HG02623 (cell line): ENCODE data around the gene ELOB.

Source experiments
- ATAC-seq: cut with Tn5 transposase; IDR thresholded peaks from one replicate; pipeline ENCODE4 v1.9.1; 2021; ENCODE audit warnings: moderate library complexity; ENCODE audit not compliant: unreplicated experiment

Gene ELOB

DNA sequence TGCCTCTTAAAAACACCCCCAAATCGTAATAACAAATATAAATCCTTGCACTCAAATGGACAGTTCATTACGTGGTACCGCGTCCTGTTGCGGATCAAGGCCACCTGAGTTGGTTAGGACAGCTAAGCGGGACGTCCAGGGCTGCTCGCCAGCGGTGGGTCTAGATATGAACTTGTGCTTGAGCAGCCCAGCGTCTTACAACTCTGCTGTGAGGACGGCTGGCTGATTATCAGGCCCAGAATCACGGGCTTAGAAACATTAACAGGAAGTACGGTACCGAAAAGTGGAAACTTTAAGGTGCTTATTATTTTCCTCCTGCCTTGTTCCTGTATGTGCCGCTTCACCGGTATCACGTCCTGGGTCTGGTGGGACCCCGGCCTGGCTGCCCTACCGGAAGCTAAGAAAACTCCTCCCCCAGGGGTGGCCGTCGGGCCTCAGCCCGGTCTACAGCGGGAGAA, 25.5 kb downstream of the ELOB start:
- ATAC-seq = no peak

DNA sequence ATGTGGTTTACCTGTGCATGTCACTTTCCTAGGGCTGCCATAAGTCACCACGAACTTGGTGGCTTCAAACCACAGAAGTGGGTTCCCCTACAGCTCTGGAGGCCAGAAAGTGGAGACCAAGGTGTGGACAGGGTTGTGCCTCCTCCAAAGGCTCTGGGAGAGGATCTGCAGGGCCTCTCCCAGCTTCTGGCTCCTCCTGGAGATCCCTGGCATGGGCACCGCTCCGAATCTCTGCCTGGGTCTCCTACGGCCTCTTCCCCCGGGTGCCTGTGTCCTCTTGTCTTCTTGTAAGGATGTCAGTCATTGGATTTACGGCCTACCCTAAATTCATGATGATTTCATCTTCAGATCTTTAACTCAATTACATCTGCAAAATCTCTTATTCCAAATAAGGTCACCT, 27.1 kb downstream of the ELOB start:
- ATAC-seq = no peak

DNA sequence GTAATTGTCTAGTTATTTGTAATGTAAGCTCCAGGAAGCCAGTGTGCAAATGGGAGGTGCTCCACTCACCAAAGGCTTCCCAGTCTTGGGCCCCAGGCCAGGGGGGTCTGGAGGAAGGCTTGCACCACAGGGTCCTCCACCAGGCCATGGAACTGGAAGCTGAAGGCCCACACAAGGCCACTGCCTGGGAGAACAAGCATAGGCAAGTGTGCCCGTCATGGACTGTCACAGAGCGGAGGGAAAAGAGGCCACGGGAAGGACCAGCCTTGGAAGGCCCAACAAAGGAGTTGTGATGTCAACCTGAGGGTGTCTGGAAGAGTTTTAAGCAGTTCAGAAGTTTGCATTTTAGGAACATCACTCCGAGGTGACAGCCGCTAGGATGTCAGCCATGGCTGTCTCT, 27.6 kb downstream of the ELOB start:
- no peak for ATAC-seq

- ATAC-seq = no peak
Observed at GRCh38 chr16:2748757-2749455, 28.2 kb downstream of the ELOB start.

GRCh38 chr16:2745961-2746360, 31.1 kb downstream of the ELOB start:
- ATAC-seq = no peak

DNA sequence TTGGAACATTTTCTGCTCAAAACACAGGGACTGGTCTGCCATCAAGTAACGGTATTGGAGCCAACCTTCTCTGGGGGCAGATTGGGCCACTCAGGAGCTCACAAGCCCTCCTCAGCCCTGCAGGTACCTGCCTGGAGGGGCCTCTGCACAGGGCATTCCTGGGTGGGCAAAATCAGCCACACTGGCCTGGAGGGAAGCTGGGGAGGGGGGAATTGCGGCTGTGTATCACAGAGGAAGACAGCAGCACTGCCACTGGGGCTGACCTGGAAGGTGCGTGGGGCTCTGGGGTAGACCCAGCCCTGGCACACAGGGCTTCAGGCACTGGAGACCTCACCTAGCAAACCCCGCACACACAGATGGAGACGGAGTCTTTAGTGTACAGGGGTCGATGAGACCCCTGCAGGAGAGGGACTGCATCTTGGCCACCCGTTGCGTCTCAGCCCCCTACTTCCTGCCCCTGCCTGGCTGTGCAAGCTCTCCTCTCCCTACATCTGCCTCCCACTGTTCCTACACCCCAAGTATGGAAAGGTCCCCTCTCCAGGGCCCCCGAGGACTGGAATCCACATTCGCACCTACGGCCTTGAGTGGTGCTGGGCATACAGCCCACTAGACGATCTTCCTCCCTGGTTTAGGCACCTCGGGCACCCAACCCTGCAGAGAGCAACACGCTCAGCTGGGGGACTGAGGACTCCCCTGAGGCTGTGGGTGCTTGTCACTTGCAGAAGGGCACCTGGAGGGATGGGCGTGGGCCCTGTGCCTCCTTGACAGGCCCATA, 31.8 kb downstream of the ELOB start:
- no peak for ATAC-seq

GRCh38 chr16:2744711-2745110, 32.4 kb downstream of the ELOB start:
- ATAC-seq = no peak

DNA sequence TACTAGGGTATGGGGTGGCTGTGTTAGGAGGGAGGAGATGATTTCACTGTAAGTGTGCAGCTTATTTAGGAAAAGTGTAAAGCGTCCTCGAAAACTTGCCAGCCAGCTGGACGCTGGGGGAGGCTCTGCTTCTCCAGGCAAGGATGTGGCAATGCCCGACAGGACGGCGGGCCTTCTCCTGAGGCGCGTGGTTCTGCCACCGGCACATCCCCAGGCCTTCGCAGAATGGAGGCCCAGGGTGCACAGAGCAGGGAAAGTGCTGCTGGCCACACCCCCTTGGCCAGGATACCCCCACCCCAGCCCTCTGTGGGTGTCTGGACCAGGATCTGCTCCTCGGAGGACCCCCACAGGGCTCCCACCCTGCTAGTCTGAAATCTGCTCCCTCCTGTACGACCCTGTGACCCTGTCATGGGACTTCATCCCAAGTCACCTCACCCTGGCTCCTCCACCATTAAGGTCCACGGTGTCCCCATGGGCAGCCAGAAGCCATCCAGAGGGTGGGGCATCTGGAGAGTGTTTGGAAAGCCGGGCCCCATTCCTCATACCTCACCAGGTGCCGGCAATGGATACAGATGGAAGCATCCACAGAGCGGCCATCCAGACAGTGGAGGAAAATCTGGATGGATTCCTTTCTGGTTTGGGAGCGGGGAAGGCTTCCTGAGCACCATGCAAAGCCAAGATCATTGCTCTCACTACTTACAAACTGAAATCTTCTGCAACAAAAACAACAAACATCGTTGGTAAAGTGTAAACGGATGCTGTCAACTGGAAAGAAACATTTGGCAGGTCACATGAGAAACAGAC, 33.9 kb downstream of the ELOB start:
- no peak for ATAC-seq

DNA sequence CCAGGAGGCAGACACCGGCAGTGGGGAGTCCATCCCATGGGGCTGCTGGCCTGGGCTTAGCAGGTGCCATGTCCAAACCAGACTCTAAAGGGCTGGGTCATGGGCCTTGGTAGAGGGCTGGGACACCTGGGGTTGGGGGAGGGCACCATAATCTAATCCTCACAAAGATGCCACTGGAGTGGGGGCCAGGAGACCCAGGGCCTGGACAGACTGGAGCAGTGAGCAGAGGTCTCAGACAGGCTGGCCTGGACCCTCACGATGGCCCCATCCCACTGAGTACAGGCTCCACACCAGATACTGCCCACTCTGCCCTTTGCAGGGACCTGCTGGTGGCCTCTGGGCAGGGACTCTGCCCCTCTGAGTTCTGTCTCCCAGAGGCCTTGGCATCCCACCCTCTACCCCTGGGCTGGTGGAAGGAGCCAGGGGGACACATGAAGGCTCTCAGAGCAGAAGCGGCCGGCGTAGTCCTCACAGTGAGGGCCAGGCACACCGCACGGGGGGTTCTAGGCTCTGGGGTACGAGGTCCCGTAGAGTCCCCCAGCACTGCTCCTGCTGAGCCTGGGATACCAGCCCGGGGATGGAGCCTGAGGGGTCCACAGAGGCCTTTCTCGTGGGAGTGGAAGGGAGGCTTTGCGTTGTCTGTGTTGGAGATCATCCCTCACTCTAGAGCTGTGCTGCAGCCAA, 34.6 kb downstream of the ELOB start:
- no peak for ATAC-seq

DNA sequence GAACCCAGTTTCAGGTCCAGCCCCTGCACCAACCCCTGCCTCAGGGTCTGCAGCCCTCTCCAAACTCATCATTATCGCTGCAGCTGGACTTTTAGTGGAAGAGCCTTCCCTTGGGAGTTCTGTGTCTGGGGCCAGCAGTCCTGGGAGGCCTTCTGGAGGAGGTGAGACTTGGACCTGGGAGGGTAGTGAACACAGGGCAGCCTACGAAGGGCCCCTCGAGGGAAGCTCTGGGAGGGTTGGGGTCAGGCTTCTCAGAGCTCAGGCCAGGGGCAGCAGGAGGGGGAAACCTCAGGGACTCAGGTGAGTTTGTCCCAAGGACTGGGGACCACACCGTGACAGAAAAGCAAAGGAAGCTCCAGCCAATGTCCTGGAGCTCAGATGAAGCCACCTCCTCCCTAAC, 35.9 kb downstream of the ELOB start:
- ATAC-seq = no peak

DNA sequence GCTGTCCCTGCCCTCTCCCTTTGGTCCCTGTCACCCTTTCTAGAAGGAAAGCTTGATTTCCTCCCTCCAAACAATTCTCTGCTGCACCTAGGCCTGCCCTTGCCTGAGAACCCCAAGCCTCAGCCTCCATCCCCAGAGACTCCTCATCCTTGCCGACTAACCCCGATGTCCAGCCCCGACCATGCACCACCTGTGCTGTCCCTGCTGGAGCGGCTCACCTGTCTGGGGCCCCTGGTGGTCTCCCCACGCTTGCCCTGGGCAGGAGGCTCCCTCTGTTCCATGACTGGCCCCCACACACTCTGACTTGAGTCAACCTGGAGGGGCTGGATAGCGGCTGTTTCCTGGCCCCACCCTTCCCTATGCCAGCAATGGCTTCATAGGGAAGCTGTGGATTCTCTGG, 36.6 kb downstream of the ELOB start:
- no peak for ATAC-seq

DNA sequence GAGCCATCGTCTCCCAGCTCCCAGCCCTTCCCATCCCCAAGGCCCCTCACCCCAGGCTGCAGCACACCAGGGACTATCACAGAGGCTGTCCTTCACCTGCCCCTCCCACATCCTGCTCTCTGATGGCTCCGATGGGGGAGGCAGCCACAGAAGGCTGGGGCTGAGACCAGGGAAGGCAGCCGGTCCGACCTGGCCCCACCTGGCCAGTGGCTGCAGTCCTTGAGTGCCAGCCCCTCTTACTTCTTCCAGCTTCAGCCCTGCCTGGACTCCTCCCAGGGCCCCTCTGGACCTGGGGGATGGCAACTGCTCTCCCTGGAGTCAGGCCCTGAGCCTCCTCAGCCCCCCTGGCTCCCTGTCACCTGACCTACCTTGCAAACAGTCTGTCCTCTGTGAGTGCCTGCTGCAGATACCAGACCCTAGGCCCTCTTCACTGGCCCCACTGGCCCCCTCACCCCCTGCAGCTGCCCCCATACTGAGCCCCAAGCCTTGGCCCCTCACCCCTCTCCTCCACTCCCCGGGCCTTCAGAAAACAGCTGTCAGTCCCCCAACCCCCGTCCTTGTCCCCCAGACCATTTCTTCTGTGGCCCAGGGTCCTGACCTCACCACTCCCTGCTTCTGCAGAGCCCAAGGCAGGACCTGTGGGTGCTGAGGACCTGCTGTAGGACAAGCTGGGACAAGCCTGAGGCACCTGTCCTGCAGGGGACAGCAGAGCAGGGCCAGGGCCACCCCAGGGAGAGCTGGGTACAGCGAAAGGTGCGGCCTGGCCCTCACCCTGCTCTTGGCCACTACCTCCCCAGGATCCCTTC, 37.3 kb downstream of the ELOB start:
- ATAC-seq = no peak

DNA sequence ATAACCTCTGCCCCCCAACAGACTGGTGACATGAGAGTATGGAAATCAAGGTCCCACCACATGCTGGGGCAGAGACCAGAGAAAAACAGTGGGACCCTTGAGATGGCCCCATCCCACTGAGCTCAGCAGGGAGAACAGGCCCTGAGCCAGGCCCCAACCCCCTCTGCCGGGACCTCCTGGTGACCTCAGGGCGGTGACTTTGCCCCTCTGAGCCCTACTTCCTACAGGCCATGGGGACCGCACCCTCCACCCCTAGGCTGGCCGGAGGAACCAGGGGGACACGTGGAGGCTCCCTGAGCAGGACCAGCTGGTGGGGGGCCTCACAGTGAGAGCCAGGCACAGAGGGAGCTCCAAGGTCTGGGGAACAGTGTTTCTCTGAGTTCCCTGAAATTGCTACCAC, 38.5 kb downstream of the ELOB start:
- ATAC-seq = no peak

- ATAC-seq = no peak
Observed at GRCh38 chr16:2737895-2738418, 39.1 kb downstream of the ELOB start.

- no peak for ATAC-seq
Observed at GRCh38 chr16:2737238-2737605, 39.9 kb downstream of the ELOB start.

GRCh38 chr16:2736476-2737237, 40.4 kb downstream of the ELOB start:
- no peak for ATAC-seq

- no peak for ATAC-seq
Observed at GRCh38 chr16:2734844-2735515, 42.1 kb downstream of the ELOB start.

GRCh38 chr16:2728034-2728433, 49.0 kb downstream of the ELOB start:
- no peak for ATAC-seq

DNA sequence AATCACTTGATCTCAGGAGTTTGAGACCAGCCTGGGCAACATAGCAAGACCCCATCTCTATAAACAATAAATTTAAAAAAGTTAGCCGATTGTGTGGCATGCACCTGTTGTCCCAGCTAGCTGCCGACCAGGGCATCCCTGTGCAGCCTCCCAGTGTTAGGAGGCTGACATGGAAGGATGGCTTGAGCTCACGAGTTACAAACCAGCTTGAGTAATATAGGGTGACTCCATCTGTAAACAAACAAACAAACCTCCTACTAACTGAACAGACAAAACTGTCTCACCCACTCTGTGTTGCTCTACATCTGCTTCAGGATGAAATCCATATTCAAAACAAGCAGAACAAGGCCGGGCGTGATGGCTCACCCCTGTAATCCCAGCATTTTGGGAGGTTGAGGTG, 50.2 kb downstream of the ELOB start:
- ATAC-seq = no peak
